Measurements from ENCODE around the gene CIITA. TPM values are rescaled to one million over a fixed set of nuclear protein-coding genes. Genes with fewer than 3 reads are reported as not detected.

The CIITA gene
- total and polyA plus RNA-seq, 9 of the 15 experiments (the other 6 are each of a cell fraction or from before 2014, with no cell fraction given) = 0.01 to 0.20 (median 0.11) TPM; not detected in 4

DNA sequence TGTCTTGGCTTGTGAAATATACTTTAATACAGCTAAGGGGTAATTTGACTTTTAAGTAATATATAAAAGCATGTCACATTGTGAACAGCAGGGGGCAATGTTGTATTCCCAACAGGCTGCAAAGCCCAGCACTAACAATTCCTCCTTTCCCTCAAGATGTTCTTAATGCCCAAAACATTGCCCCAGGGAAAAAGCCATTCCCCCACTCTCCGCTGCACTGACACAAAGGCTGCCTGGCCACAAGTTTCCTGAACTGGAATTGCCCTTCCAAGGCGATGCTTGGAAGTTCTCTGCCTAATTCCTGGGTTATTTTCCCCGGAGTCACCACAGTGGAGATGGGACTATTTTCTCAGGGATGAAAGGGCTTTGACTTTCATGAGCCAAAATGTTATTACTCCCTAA lies 94.6 kb downstream of the CIITA start:
- H3K79me2 ChIP-seq (ENCODE audit: control insufficient read depth, insufficient read depth, low read length) = no peaks in the 10 kb centered on the region
- 0 out of 2 replicates have a peak, but pooled peaks cover 6% of the 10 kb centered on the region for H4K20me1 ChIP-seq (replicated peaks; ENCODE audit: control insufficient read depth, insufficient read depth, low read length)
- no peaks in the 10 kb centered on the region for H3K9me3 ChIP-seq (replicated peaks; ENCODE audit: control insufficient read depth, insufficient read depth, low read depth, low read length)
- no peak overlapping the region for H2AFZ ChIP-seq (ENCODE audit: low read depth, low read length)
- H3K27ac ChIP-seq (ENCODE audit: extremely low read depth, low read depth, low read length) = peak overlapping the region; percentile 63; the same call in 1 of the 3 replicates
- no peak overlapping the region for H3K4me3 ChIP-seq
- H3K4me1 ChIP-seq (replicated peaks in 1 of 2; ENCODE audit: control insufficient read depth in 2 of 2, insufficient read depth in 2 of 2, low read length in 2 of 2) = peaks cover 19 to 22% of the 10 kb centered on the region in 2 experiments
- ATAC-seq = peak; percentile 68
- POLR2A ChIA-PET = interaction anchor here (0.7 to 2.7 kb wide), 5 partner anchors 276 to 389 kb away, joined by 3 to 23 read pairs (median 3); partner anchors contain the start of gene SOCS1
- CTCF ChIA-PET (ENCODE audit: low intra/inter-chr PET ratio) = interaction anchor here (0.8 to 4.7 kb wide), 6 partner anchors 11 to 384 kb away, joined by 3 to 58 read pairs (median 4); partner anchors contain the start of gene SOCS1
- WGBS (ENCODE audit: insufficient coverage, low coverage, missing lambda C conversion rate) = 7% methylated on average over 3 of the region's 3 CpGs
- H3K9ac ChIP-seq (ENCODE audit: insufficient read depth in 1 of 2, low read depth in 2 of 2, low read length in 2 of 2) = no peak overlapping the region
- H3K4me2 ChIP-seq (ENCODE audit: insufficient read depth, low read length) = peak overlapping the region; percentile 36; the same call in 1 of the 2 replicates
- BruUV-seq (replicated peaks) = no TSS peak
- peaks cover 46% of the 10 kb centered on the region for H3K36me3 ChIP-seq (ENCODE audit: control insufficient read depth, insufficient read depth, low read length)
- peaks cover 4% of the 10 kb centered on the region for H3K9me1 ChIP-seq (ENCODE audit: control insufficient read depth, insufficient read depth, low read length)
- peak; percentile 35 to 83 (median 50) for DNase-seq (ENCODE audit: extremely low read depth in 1 of 4, low spot score in 3 of 4)
- in situ Hi-C loops (cut with MboI) = loop anchor here (25.0 kb wide), 2 partner anchors 566 to 691 kb away; partner anchors contain the start of gene SNN
- H3K27me3 ChIP-seq (ENCODE audit: control insufficient read depth in 2 of 2, insufficient read depth in 2 of 2, low read length in 2 of 2) = no peaks in the 10 kb centered on the region
- no peak for FAIRE-seq
- intact Hi-C loops (cut with micrococcal nuclease) = loop anchor here (5.0 kb wide), 1 partner anchor 191 kb away; no protein-coding TSS in a partner anchor
- TF ChIP-seq BRD9 (IDR thresholded peaks at IDR 0.05; ENCODE audit: low read depth, partially characterized antibody) (peak; percentile 50), GATAD2B (IDR thresholded peaks at IDR 0.05; ENCODE audit: borderline replicate concordance) (no peak), SREBF2 (CRISPR knock-in tag; IDR thresholded peaks at IDR 0.05) (no peak), ZNF778 (CRISPR knock-in tag; IDR thresholded peaks at IDR 0.05) (no peak), ZNF695 (CRISPR knock-in tag; IDR thresholded peaks at IDR 0.05) (no peak), ZNF780A (CRISPR knock-in tag; IDR thresholded peaks at IDR 0.05) (no peak), IFI16 (CRISPR knock-in tag; IDR thresholded peaks at IDR 0.05) (no peak), PHB (CRISPR knock-in tag; IDR thresholded peaks at IDR 0.05) (no peak), ARNT (IDR thresholded peaks at IDR 0.05) (no peak), ESRRA (IDR thresholded peaks at IDR 0.05; ENCODE audit: borderline replicate concordance, low read depth) (no peak), SIX5 (IDR thresholded peaks at IDR 0.05; ENCODE audit: borderline replicate concordance in 1 of 2, insufficient read depth in 1 of 2, low read depth in 1 of 2, low read length in 2 of 2) (no peak), NR2F6 (CRISPR knock-in tag; IDR thresholded peaks at IDR 0.05) (no peak), SMAD2 (IDR thresholded peaks at IDR 0.05; ENCODE audit: low read depth, low read length) (no peak), CBFA2T2 (conservative IDR thresholded peaks at IDR 0.05) (no peak), ZZZ3 (IDR thresholded peaks at IDR 0.05) (no peak), ARID2 (IDR thresholded peaks at IDR 0.05) (peak; percentile 88), LCOR (CRISPR knock-in tag; IDR thresholded peaks at IDR 0.05) (no peak), POLR2B (IDR thresholded peaks at IDR 0.05; ENCODE audit: low read depth, partially characterized antibody) (no peak), STAG1 (CRISPR knock-in tag; IDR thresholded peaks at IDR 0.05; ENCODE audit: borderline replicate concordance) (peak; percentile 78; the same call in 1 of the 2 replicates), TAF15 (IDR thresholded peaks at IDR 0.05; ENCODE audit: low read depth, low read length) (no peak)
- TF ChIP-seq, protein P1, sequence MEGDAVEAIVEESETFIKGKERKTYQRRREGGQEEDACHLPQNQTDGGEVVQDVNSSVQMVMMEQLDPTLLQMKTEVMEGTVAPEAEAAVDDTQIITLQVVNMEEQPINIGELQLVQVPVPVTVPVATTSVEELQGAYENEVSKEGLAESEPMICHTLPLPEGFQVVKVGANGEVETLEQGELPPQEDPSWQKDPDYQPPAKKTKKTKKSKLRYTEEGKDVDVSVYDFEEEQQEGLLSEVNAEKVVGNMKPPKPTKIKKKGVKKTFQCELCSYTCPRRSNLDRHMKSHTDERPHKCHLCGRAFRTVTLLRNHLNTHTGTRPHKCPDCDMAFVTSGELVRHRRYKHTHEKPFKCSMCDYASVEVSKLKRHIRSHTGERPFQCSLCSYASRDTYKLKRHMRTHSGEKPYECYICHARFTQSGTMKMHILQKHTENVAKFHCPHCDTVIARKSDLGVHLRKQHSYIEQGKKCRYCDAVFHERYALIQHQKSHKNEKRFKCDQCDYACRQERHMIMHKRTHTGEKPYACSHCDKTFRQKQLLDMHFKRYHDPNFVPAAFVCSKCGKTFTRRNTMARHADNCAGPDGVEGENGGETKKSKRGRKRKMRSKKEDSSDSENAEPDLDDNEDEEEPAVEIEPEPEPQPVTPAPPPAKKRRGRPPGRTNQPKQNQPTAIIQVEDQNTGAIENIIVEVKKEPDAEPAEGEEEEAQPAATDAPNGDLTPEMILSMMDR (IDR thresholded peaks at IDR 0.05 in 2 of 3, conservative IDR thresholded peaks at IDR 0.05 in 1 of 3; ENCODE audit: insufficient read depth in 2 of 3, low read depth in 1 of 3, low read length in 3 of 3) = peak; percentile 68 to 92 (median 69)
- TF ChIP-seq, protein P2, sequence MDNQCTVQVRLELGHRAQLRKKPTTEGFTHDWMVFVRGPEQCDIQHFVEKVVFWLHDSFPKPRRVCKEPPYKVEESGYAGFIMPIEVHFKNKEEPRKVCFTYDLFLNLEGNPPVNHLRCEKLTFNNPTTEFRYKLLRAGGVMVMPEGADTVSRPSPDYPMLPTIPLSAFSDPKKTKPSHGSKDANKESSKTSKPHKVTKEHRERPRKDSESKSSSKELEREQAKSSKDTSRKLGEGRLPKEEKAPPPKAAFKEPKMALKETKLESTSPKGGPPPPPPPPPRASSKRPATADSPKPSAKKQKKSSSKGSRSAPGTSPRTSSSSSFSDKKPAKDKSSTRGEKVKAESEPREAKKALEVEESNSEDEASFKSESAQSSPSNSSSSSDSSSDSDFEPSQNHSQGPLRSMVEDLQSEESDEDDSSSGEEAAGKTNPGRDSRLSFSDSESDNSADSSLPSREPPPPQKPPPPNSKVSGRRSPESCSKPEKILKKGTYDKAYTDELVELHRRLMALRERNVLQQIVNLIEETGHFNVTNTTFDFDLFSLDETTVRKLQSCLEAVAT (IDR thresholded peaks at IDR 0.05) = 0 out of 4 replicates have a peak, but pooled peaks of 1 of the 2 experiments have one; percentile 45
